Mesenchymal stem cell (in vitro differentiated cells and primary cell): ENCODE measurements around the gene CYSTM1.

Experiments
- DNase-seq: peaks from one replicate; pipeline ENCODE4 v3.0.0-alpha.2; 2013
- H2AFZ ChIP-seq: one replicate; pipeline ENCODE4 v1.6.1; 2013; ENCODE audit warnings: low read depth, mild to moderate bottlenecking, control low read depth, inconsistent platforms, low read length, moderate library complexity
- H2AK5ac ChIP-seq: 2 replicates; pipeline ENCODE4 v1.6.1; 2013; ENCODE audit warnings: low read length, moderate library complexity, mild to moderate bottlenecking, inconsistent platforms; ENCODE audit not compliant: severe bottlenecking
- H2BK120ac ChIP-seq: one replicate; pipeline ENCODE4 v1.6.1; 2013; ENCODE audit warnings: low read depth, mild to moderate bottlenecking, inconsistent platforms, low read length, moderate library complexity
- H2BK12ac ChIP-seq, 2 experiments: one replicate each; pipeline ENCODE4 v1.6.1; 2013; ENCODE audit warnings: inconsistent platforms in 2 of 2, low read length in 2 of 2, mild to moderate bottlenecking in 2 of 2, moderate library complexity in 2 of 2, control low read depth in 1 of 2
- H2BK15ac ChIP-seq: one replicate; pipeline ENCODE4 v1.6.1; 2013; ENCODE audit warnings: mild to moderate bottlenecking, low read depth, inconsistent platforms; ENCODE audit not compliant: poor library complexity, severe bottlenecking
- H2BK5ac ChIP-seq: 2 replicates; pipeline ENCODE4 v1.6.1; 2013; ENCODE audit warnings: low read depth, mild to moderate bottlenecking, low read length, control low read depth, inconsistent platforms; ENCODE audit not compliant: poor library complexity, severe bottlenecking
- H3K14ac ChIP-seq, 2 experiments: one replicate each; pipeline ENCODE4 v1.6.1; 2013; ENCODE audit warnings: inconsistent platforms in 2 of 2, low read length in 2 of 2, control low read depth in 1 of 2, mild to moderate bottlenecking in 1 of 2, moderate library complexity in 1 of 2
- H3K18ac ChIP-seq, 2 experiments: one replicate each; pipeline ENCODE4 v1.6.1; 2013; ENCODE audit warnings: inconsistent platforms in 2 of 2, low read length in 2 of 2, control low read depth in 1 of 2, low read depth in 1 of 2, mild to moderate bottlenecking in 1 of 2
- H3K23ac ChIP-seq, 2 experiments: one replicate each; pipeline ENCODE4 v1.6.1; 2013; ENCODE audit warnings: inconsistent platforms in 2 of 2, low read length in 2 of 2, mild to moderate bottlenecking in 2 of 2, moderate library complexity in 2 of 2, control low read depth in 1 of 2
- H3K27ac ChIP-seq: 2 replicates; pipeline ENCODE4 v1.5.1; 2013; ENCODE audit warnings: mild to moderate bottlenecking, moderate library complexity, low read length, control low read depth, inconsistent platforms; ENCODE audit not compliant: poor library complexity, severe bottlenecking
- H3K27me3 ChIP-seq, 2 experiments: 2 replicates each; pipeline versions ENCODE4 v1.6.1 to v1.7.0; 2013; ENCODE audit warnings: low read length in 2 of 2, mild to moderate bottlenecking in 2 of 2, moderate library complexity in 2 of 2, control low read depth in 1 of 2, inconsistent platforms in 1 of 2; ENCODE audit not compliant: control insufficient read depth in 1 of 2, insufficient read depth in 1 of 2
- H3K36me3 ChIP-seq, 2 experiments: 2 replicates each; pipeline versions ENCODE4 v1.6.1 to v1.7.0; 2013; ENCODE audit warnings: low read length in 2 of 2, control low read depth in 1 of 2, inconsistent platforms in 1 of 2, low read depth in 1 of 2, mild to moderate bottlenecking in 1 of 2; ENCODE audit not compliant: insufficient read depth in 2 of 2, control insufficient read depth in 1 of 2
- H3K4ac ChIP-seq, 2 experiments: one replicate each; pipeline ENCODE4 v1.6.1; 2013; ENCODE audit warnings: inconsistent platforms in 2 of 2, low read length in 2 of 2, mild to moderate bottlenecking in 2 of 2, moderate library complexity in 2 of 2, control low read depth in 1 of 2, low read depth in 1 of 2
- H3K4me1 ChIP-seq: 2 replicates; pipeline ENCODE4 v1.6.1; 2013; ENCODE audit warnings: low read depth, low read length, control low read depth; ENCODE audit not compliant: control insufficient read depth, insufficient read depth
- H3K4me2 ChIP-seq: 2 replicates; pipeline ENCODE4 v1.6.1; 2013; ENCODE audit warnings: low read length, mild to moderate bottlenecking, inconsistent platforms; ENCODE audit not compliant: poor library complexity, severe bottlenecking
- H3K4me3 ChIP-seq, 2 experiments: 2 replicates each; pipeline versions ENCODE4 v1.5.1 to v1.7.0; 2013; ENCODE audit warnings: low read length in 2 of 2, mild to moderate bottlenecking in 2 of 2, control low read depth in 1 of 2, low read depth in 1 of 2; ENCODE audit not compliant: insufficient read depth in 1 of 2
- H3K79me1 ChIP-seq: replicated peaks from 2 replicates; pipeline ENCODE4 v1.6.1; 2013; ENCODE audit warnings: mild to moderate bottlenecking, control low read depth, low read length, inconsistent platforms; ENCODE audit not compliant: poor library complexity, severe bottlenecking
- H3K9ac ChIP-seq: 2 replicates; pipeline ENCODE4 v1.7.0; 2013; ENCODE audit warnings: mild to moderate bottlenecking, low read length, moderate library complexity
- H3K9me3 ChIP-seq: 2 replicates; pipeline ENCODE4 v1.7.0; 2013; ENCODE audit warnings: mild to moderate bottlenecking, low read length; ENCODE audit not compliant: control insufficient read depth
- H4K8ac ChIP-seq: one replicate; pipeline ENCODE4 v1.6.1; 2013; ENCODE audit warnings: inconsistent platforms, mild to moderate bottlenecking, low read length, moderate library complexity
- H4K91ac ChIP-seq: one replicate; pipeline ENCODE4 v1.6.1; 2013; ENCODE audit warnings: mild to moderate bottlenecking, low read length, inconsistent platforms
- WGBS: methylation state at CpG from one replicate; pipeline ENCODE4 v1.1.7; 2013; ENCODE audit warnings: mixed read lengths; 5-methylcytosine and 5-hydroxymethylcytosine counted together

The CYSTM1 gene

GRCh38 chr5:140207250-140207964 is 32.4 kb downstream of the CYSTM1 start:
- Histone ChIP-seq H2BK5ac (no peak overlapping the region), H3K9ac (no peak overlapping the region), H3K27ac (peak overlapping the region; percentile 17), H2AFZ (no peak overlapping the region), H3K4me2 (no peak overlapping the region), H3K4me1 (peaks cover 4% of the 10 kb centered on the region), H3K36me3 (peaks cover 0 to 40% of the 10 kb centered on the region in 2 experiments), H3K18ac (no peak overlapping the region), H3K79me1 (peaks cover 6% of the 10 kb centered on the region), H3K27me3 (no peaks in the 10 kb centered on the region), H4K91ac (no peak overlapping the region), H2BK120ac (no peak overlapping the region), H2BK12ac (no peak overlapping the region), H2BK15ac (no peak overlapping the region), H3K23ac (no peak overlapping the region), H3K4ac (no peak overlapping the region), H3K9me3 (no peaks in the 10 kb centered on the region), H2AK5ac (peak overlapping the region; percentile 73), H4K8ac (peak overlapping the region; percentile 54), H3K14ac (no peak overlapping the region), H3K4me3 (no peak overlapping the region)
- 100% methylated on average over 1 of the region's 2 CpGs for WGBS
- no peak for DNase-seq

GRCh38 chr5:140208065-140208464 is 33.1 kb downstream of the CYSTM1 start:
- Histone ChIP-seq H3K14ac (no peak overlapping the region), H2BK15ac (no peak overlapping the region), H3K9me3 (no peaks in the 10 kb centered on the region), H3K18ac (no peak overlapping the region), H3K4me2 (no peak overlapping the region), H3K36me3 (peaks cover 0 to 40% of the 10 kb centered on the region in 2 experiments), H3K4me1 (peaks cover 4% of the 10 kb centered on the region), H4K91ac (no peak overlapping the region), H2AFZ (no peak overlapping the region), H3K23ac (no peak overlapping the region), H3K9ac (no peak overlapping the region), H3K4me3 (no peak overlapping the region), H2BK5ac (no peak overlapping the region), H3K79me1 (peaks cover 6% of the 10 kb centered on the region), H3K27ac (no peak overlapping the region), H2AK5ac (no peak overlapping the region), H3K27me3 (no peaks in the 10 kb centered on the region), H2BK12ac (no peak overlapping the region), H3K4ac (no peak overlapping the region), H4K8ac (no peak overlapping the region), H2BK120ac (no peak overlapping the region)
- DNase-seq: no peak

- WGBS: no CpG with 5 or more reads among the region's 1 CpG
- Histone ChIP-seq H3K9ac (no peak overlapping the region), H3K27me3 (peaks cover 0 to 5% of the 10 kb centered on the region in 2 experiments), H3K4me3 (no peak overlapping the region), H3K23ac (no peak overlapping the region), H2BK120ac (no peak overlapping the region), H3K4ac (no peak overlapping the region), H2AFZ (no peak overlapping the region), H3K4me2 (no peak overlapping the region), H3K14ac (no peak overlapping the region), H2AK5ac (no peak overlapping the region), H2BK15ac (no peak overlapping the region), H3K79me1 (peaks cover 7% of the 10 kb centered on the region), H3K18ac (no peak overlapping the region), H3K4me1 (peaks cover 3% of the 10 kb centered on the region), H3K36me3 (peaks cover 0 to 22% of the 10 kb centered on the region in 2 experiments), H4K91ac (no peak overlapping the region), H4K8ac (no peak overlapping the region), H3K9me3 (no peaks in the 10 kb centered on the region), H3K27ac (no peak overlapping the region), H2BK12ac (no peak overlapping the region), H2BK5ac (no peak overlapping the region)
- no peak for DNase-seq
Observed at GRCh38 chr5:140213370-140213983, 38.5 kb downstream of the CYSTM1 start.

- H2BK120ac ChIP-seq: no peak overlapping the region
- no peak overlapping the region for H2BK5ac ChIP-seq
- no peak overlapping the region for H3K18ac ChIP-seq
- peaks cover 10% of the 10 kb centered on the region for H3K79me1 ChIP-seq
- H4K91ac ChIP-seq: no peak overlapping the region
- no peak overlapping the region for H3K4me3 ChIP-seq
- no peak overlapping the region for H3K4me2 ChIP-seq
- H3K23ac ChIP-seq: no peak overlapping the region
- peaks cover 0 to 7% of the 10 kb centered on the region in 2 experiments for H3K27me3 ChIP-seq
- no peak overlapping the region for H2BK15ac ChIP-seq
- WGBS: 87% methylated on average over 3 of the region's 4 CpGs
- DNase-seq: peak; percentile 23
- peaks cover 9% of the 10 kb centered on the region for H3K4me1 ChIP-seq
- no peaks in the 10 kb centered on the region for H3K9me3 ChIP-seq
- no peak overlapping the region for H2AK5ac ChIP-seq
- no peak overlapping the region for H4K8ac ChIP-seq
- H3K36me3 ChIP-seq: peaks cover 0 to 22% of the 10 kb centered on the region in 2 experiments
- H2AFZ ChIP-seq: no peak overlapping the region
- no peak overlapping the region for H3K4ac ChIP-seq
- no peak overlapping the region for H3K9ac ChIP-seq
- H3K27ac ChIP-seq: no peak overlapping the region
- H2BK12ac ChIP-seq: no peak overlapping the region
- H3K14ac ChIP-seq: no peak overlapping the region
Observed at GRCh38 chr5:140214831-140215230, 39.8 kb downstream of the CYSTM1 start.
